ENCODE results near the gene NT5DC3.

Gene NT5DC3

GRCh38 chr12:103840876-103841689 lies at the start of gene NT5DC3:
Gene NT5DC3, minus strand, starts transcription at chr12:103841234. Its CDS starts 78 bp downstream, at chr12:103841156.
- CTCF ChIA-PET: interaction anchor here (0.7 to 2.2 kb wide), 9 partner anchors 10 to 95 kb away, joined by 3 to 11 read pairs (median 3); no protein-coding TSS in a partner anchor
- peak; percentile 32 for TF ChIP-seq CTCF (IDR thresholded peaks at IDR 0.05; ENCODE audit: insufficient read depth, low read length, missing control alignments)
- DNase-seq (ENCODE audit: low read depth, low spot score): no peak
- POLR2A ChIA-PET: interaction anchor here (0.6 to 1.9 kb wide), 7 partner anchors 8 to 89 kb away, joined by 3 to 7 read pairs (median 3); partner anchors contain the start of gene HSP90B1
- H3K4me3 ChIP-seq (ENCODE audit: low read depth, low read length): peak within 1 kb of the TSS; percentile 67

- no peak overlapping the region for H3K4me3 ChIP-seq (ENCODE audit: low read depth, low read length)
- no peak for DNase-seq (ENCODE audit: low read depth, low spot score)
- no peak for TF ChIP-seq CTCF (IDR thresholded peaks at IDR 0.05; ENCODE audit: insufficient read depth, low read length, missing control alignments)
- CTCF ChIA-PET: interaction anchor here (1.0 to 5.0 kb wide), 4 partner anchors 9 to 221 kb away, joined by 3 to 37 read pairs (median 15); no protein-coding TSS in a partner anchor
- POLR2A ChIA-PET: no interaction called here
These were observed 46.7 kb upstream of the NT5DC3 start for GRCh38 chr12:103887738-103888137.

- ChIA-PET CTCF (interaction anchor here (5.0 kb wide), 1 partner anchor 223 kb away, joined by 27 read pairs; no protein-coding TSS in a partner anchor), POLR2A (no interaction called here)
- H3K4me3 ChIP-seq (ENCODE audit: low read depth, low read length): no peak overlapping the region
- TF ChIP-seq CTCF (IDR thresholded peaks at IDR 0.05; ENCODE audit: insufficient read depth, low read length, missing control alignments): no peak
- DNase-seq (ENCODE audit: low read depth, low spot score): no peak
These were observed 45.3 kb upstream of the NT5DC3 start for GRCh38 chr12:103886195-103886797.

GRCh38 chr12:103884316-103884715 lies 43.3 kb upstream of the NT5DC3 start:
- CTCF ChIA-PET: interaction anchor here (0.6 to 6.7 kb wide), 40 partner anchors 8 to 237 kb away, joined by 3 to 78 read pairs (median 4); partner anchors contain the start of genes GLT8D2, HCFC2, HSP90B1 and TDG
- POLR2A ChIA-PET: no interaction called here
- peak overlapping the region; percentile 24 for H3K4me3 ChIP-seq (ENCODE audit: low read depth, low read length)
- DNase-seq (ENCODE audit: low read depth, low spot score): no peak
- TF ChIP-seq CTCF (IDR thresholded peaks at IDR 0.05; ENCODE audit: insufficient read depth, low read length, missing control alignments): peak; percentile 38

- CTCF ChIA-PET: interaction anchor here (0.6 to 6.7 kb wide), 39 partner anchors 9 to 237 kb away, joined by 3 to 78 read pairs (median 5); partner anchors contain the start of genes GLT8D2, HCFC2, HSP90B1 and TDG
- POLR2A ChIA-PET: no interaction called here
These were observed 42.9 kb upstream of the NT5DC3 start for GRCh38 chr12:103883908-103884307.

More at GRCh38 chr12:103883908-103884307, 42.9 kb upstream of the NT5DC3 start:
- no peak for DNase-seq (ENCODE audit: low read depth, low spot score)
- H3K4me3 ChIP-seq (ENCODE audit: low read depth, low read length): no peak overlapping the region
- no peak for TF ChIP-seq CTCF (IDR thresholded peaks at IDR 0.05; ENCODE audit: insufficient read depth, low read length, missing control alignments)

All from AG04449 (cell line).